GM18870 (cell line): ENCODE measurements around the gene HOXC9.

ENCODE experiments used
- ATAC-seq: cut with Tn5 transposase; IDR thresholded peaks from one replicate; pipeline ENCODE4 v1.9.1; 2021; ENCODE audit warnings: moderate library complexity; ENCODE audit not compliant: unreplicated experiment

The HOXC9 gene

GRCh38 chr12:54011665-54012532 lies 11.9 kb downstream of the HOXC9 start:
- no peak for ATAC-seq

- no peak for ATAC-seq
Measured at GRCh38 chr12:54012631-54013409, 12.9 kb downstream of the HOXC9 start.

DNA sequence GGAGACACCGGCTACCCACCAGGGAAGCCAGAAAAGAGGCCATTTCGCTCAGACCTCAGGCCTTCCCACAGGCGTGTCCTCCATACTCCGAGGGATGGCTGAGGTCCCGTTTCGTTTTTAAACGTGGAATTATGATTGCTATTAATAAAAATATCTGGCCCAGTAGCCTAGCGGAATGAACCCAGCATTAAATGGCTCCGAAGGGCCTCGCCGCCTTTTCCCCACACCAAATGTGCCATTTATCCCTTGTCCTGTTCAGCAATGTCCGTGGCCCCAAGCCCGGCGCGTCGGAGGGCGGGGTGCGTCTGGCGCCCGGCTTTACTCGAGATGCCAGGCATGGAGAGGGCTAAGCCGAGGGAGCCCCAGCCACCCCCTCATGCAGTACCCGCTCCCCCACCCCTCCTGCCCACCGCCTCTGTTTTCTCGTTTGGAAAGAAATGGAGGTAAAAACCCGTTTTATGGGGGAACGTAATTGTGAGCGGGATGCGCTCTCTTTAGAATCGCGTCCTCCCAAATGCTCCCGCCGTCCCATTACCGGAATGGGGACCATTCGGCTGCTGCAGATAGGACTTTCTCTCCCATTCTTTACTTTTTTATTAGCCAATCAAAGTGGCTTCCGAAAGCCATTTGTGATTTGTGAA lies 14.5 kb downstream of the HOXC9 start:
- ATAC-seq, result no peak

- no peak for ATAC-seq
Measured at GRCh38 chr12:54015018-54015931, 15.3 kb downstream of the HOXC9 start.

DNA sequence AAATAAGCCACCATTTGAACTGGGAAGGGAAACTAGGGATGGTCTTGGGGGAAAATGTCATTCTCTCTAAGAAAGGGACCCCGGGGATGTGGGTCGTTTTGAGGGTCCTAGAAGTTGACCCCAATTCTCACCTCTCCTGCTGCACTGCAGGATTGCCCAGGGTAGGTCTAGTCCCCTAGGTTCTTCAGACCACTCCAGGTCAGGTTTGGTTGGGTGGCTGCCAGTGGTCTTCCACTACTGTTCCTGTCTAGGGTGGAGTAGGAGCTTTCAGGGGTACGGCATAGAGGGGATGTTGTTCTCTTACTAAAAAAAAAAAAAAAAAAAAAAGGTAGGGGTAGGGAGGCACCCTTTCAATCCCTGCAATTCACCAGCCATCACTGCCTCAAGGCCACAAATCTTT lies 16.1 kb downstream of the HOXC9 start:
- ATAC-seq, result no peak

- no peak for ATAC-seq
Measured at GRCh38 chr12:54016478-54016964, 16.6 kb downstream of the HOXC9 start.

GRCh38 chr12:54017027-54017788 lies 17.2 kb downstream of the HOXC9 start:
- ATAC-seq, result peak; percentile 12

DNA sequence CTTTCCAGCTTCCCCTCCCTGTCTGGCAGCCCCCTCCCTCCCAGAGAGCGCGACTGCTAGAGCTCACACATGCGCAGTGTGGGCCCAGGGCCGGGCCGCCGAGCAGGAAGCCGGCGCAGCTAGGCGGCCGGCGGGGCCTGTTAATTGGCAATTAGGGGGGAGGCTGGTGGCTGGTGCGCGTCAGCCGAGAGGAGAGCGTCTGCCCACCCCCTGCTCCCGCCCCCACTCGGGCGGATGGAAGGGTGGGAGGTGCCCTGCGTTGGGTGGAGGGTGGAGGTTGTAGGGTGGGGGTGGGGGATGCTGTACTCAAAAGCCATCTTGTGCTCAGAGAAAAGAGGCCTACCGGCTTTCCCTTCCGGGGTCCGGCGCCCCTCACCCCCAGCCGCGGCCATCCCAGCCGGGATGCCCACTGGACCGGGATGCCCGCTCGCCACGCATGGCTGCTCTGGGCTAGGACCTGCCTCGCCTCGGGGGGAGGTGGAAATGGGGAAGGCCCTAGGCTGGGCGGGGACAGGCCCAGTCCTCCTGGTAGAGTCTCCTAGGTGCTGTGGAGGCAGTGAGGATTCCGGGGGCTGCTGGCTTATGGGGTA lies 18.0 kb downstream of the HOXC9 start:
- ATAC-seq, result peak; percentile 61

- ATAC-seq, result no peak
Measured at GRCh38 chr12:54018468-54018984, 18.6 kb downstream of the HOXC9 start.

DNA sequence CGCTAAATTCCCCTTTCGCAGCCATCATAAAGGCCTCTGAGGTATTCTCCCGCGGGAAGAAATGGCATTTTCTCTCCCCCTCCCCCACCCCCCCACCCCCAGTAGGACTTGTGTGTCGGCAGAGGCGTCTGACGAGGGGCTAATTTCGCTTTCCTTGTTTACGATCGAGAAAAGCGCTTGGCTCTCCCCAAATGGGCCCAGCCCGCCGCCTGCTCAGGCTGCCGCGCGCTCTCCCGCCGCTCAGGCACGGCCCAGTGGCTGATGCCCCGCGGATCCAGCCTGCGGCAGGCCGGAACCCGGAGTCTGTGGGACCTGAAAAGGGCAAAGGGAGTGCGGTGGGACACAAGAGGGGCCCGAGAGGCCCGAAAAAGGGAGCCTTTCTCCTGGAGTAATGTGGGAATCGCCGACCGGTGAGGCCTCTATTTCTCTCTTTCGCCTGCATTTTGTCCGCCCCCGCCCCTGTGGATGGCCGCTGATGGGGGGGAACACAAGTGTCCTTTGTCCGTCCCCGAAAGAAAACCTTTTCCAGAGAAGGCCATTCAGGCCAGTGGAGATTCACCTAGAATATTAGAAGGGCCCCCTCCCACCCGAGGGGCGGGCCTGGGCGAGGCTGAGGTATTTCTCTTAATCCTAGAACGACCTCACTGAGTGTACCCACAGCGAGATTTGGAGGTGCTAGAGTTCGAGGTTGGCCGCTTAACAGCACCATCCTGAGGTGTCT lies 19.3 kb downstream of the HOXC9 start:
- ATAC-seq, result no peak

DNA sequence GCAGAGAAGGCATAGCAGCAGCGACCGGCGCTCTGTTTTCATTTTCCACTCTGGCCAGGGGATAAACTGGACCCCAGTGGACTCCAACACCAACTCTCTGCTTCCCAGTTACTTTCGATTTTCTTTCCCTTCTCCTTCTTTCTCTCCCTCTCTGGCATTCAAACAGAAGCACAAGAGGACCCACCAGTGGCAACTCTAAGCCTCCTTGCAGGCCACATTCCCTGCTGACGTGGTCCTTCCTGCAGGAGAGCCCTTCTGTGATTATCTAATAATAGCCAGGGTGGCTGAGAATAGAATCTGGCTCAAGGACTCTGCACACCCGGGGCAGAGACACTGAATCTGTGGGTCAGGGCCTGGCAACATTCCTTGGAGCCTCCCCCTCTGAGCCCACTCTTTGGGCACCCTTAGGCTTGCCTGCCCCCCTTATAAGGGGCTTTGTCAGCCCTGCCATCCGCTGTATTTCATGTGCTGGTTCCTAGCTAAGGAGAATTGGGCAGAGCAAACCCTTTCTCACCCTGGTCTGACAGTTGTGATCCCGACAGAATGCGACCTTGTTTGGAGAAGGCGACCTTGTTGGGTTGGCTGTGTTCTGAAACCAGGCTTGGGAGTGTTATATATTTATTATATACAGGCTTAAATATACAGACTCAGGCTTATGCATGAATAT lies 20.1 kb downstream of the HOXC9 start:
- ATAC-seq, result no peak

DNA sequence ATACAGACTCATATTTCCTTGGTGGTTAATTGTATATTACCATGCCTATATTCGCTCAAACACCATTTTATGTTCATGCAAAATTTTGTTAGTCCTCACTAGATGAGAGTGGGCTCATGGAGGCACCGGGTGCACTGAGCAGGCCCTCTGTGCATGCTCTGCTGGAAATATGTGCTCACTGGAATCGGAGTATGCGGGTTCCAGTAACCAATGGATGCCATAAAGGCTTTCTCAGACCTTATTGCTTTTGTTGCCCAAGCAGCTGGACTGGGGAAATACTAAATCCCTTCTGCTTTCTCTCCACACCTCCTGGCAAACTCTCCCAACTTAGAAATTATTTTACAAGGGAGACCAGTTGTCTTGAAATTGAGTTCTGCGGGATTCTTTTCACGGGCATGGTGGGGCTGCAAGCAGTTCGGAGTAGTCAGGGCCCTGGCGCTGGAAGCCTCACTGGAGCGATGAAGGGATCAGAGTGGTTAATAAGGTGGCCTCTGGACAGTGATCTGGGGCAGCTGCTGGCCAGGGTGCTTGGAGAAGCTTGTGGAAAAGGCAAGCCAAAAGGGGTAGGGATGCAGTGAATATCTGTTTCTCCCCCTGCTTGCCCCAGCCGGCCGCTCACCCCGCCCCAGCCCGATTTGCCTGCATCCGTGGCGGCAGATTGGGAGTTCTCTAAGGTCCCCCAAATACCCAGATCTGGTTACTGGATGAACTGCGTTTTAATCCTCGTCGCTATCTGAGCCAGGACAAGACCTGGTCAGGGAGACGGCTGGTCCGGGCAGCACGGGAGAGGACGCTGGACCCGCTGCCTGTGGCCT lies 20.8 kb downstream of the HOXC9 start:
- ATAC-seq, result no peak

- no peak for ATAC-seq
Measured at GRCh38 chr12:54021432-54022013, 21.6 kb downstream of the HOXC9 start.

DNA sequence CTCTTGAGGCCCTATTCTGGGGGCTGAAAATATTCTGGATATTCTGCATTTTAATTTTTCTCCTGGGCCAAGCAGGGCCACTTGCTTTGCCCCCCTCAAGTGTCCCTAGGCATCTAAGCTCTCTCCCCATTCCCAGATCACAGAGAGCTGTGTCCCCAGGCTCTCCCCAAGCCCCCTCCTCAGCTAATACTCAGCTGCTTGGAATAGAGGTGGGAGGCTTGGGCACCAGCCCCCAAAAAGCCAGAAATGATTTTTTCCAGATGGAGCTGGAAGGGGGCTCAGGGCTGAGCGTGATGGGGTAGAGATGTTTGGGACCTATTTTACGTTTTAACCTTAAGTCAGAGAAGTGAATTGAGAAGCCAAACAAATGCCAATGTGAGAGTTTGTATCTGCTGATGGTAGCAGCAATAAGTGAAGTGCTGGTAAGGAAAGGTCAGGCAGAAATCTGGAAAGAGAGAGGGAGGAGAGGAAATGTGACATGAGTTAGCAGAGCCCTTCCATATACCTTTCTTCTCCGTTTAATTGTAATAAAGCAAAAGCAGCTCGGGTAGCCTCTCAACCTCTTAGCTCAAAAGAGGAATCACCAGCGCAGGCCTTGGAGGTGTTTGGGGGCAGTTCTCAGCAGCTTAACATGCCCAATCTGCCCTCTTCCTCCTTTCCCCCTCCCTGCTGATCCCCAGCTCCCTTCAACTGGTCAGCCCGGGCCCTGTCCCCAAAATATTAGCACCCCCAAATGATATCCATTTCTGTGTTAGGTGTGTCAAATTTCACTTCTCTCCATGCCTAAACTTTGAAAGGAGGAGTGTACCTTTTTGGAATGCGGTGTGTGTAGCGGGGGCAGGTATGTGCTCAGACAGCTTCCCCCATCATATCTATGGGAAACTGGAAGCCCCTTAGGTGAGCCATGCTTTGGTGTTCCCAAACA lies 23.3 kb downstream of the HOXC9 start:
- ATAC-seq, result no peak

GRCh38 chr12:54024127-54024526 lies 24.2 kb downstream of the HOXC9 start:
- no peak for ATAC-seq
